Liver (tissue), 3 donors: ENCODE data around the gene KCTD5.

Source experiments
- ATF3 ChIP-seq: IDR thresholded peaks from 2 replicates; pipeline ENCODE4 v1.6.1; 2016; ENCODE audit warnings: antibody characterized with exemption
- CTCF ChIP-seq: fragments of 150-350 bp; IDR thresholded peaks from 2 replicates; pipeline ENCODE4 v1.5.1; 2017; ENCODE audit warnings: improper control_type of control experiment, low read depth, low read length; ENCODE audit not compliant: missing input control
- FOXA1 ChIP-seq: IDR thresholded peaks from 2 replicates; pipeline ENCODE4 v1.6.1; 2016; ENCODE audit warnings: antibody characterized with exemption
- FOXA2 ChIP-seq: IDR thresholded peaks from 2 replicates; pipeline ENCODE4 v1.6.1; 2016; ENCODE audit warnings: antibody characterized with exemption
- TAF1 ChIP-seq: conservative IDR thresholded peaks from 2 replicates; pipeline ENCODE4 v1.6.1; 2016; ENCODE audit warnings: antibody characterized with exemption, mild to moderate bottlenecking
- TF ChIP-seq, protein P1 (sequence below): IDR thresholded peaks from 2 replicates; pipeline ENCODE4 v1.6.1; 2016; ENCODE audit warnings: antibody characterized with exemption, mild to moderate bottlenecking
- donor health status: healthy.
- donor health status: healthy.

- TF ChIP-seq FOXA1: no peak
- no peak for TF ChIP-seq CTCF
- no peak for TF ChIP-seq ATF3
- TF ChIP-seq FOXA2: no peak
- no peak for TF ChIP-seq TAF1
- TF ChIP-seq, protein P1, sequence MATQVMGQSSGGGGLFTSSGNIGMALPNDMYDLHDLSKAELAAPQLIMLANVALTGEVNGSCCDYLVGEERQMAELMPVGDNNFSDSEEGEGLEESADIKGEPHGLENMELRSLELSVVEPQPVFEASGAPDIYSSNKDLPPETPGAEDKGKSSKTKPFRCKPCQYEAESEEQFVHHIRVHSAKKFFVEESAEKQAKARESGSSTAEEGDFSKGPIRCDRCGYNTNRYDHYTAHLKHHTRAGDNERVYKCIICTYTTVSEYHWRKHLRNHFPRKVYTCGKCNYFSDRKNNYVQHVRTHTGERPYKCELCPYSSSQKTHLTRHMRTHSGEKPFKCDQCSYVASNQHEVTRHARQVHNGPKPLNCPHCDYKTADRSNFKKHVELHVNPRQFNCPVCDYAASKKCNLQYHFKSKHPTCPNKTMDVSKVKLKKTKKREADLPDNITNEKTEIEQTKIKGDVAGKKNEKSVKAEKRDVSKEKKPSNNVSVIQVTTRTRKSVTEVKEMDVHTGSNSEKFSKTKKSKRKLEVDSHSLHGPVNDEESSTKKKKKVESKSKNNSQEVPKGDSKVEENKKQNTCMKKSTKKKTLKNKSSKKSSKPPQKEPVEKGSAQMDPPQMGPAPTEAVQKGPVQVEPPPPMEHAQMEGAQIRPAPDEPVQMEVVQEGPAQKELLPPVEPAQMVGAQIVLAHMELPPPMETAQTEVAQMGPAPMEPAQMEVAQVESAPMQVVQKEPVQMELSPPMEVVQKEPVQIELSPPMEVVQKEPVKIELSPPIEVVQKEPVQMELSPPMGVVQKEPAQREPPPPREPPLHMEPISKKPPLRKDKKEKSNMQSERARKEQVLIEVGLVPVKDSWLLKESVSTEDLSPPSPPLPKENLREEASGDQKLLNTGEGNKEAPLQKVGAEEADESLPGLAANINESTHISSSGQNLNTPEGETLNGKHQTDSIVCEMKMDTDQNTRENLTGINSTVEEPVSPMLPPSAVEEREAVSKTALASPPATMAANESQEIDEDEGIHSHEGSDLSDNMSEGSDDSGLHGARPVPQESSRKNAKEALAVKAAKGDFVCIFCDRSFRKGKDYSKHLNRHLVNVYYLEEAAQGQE: no peak
Observed at GRCh38 chr16:2700786-2701185, 18.5 kb downstream of the KCTD5 start.
